ENCODE results near the gene WNT9B. TPM values are rescaled to one million over a fixed set of nuclear protein-coding genes. Genes with fewer than 3 reads are reported as not detected.

Gene WNT9B
- total RNA-seq, 1 experiment from 2014 or later = not detected

DNA sequence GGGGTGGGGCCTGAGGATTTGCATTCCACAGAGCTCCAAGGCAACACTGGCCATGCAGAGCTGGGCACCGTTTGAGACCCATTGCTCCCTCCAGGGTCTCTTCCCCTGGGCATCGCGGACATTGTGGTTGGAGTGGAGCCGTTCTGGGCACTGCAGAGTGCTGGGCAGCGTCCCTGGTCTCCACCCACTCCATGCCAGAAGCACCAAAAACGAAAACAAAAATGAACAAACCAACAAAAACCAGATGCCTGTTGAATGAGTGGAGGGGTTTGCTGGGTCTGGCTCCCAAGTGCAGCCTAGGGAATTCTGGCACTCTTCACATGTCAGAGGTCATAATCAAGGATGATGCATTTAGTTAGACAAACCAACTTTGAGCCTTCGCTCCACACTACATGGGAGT is 17.9 kb downstream of the WNT9B start:
- no peaks in the 10 kb centered on the region for H3K36me3 Mint-ChIP-seq (ENCODE audit: insufficient read depth, unreplicated experiment)
- no peaks in the 10 kb centered on the region for H3K9me3 Mint-ChIP-seq (ENCODE audit: unreplicated experiment)
- ChIA-PET POLR2A (no interaction called here), CTCF (no interaction called here)
- no TSS peak for BruUV-seq (replicated peaks)
- no peak overlapping the region for H3K27ac Mint-ChIP-seq (ENCODE audit: low read depth, unreplicated experiment)
- no peak for DNase-seq (ENCODE audit: unreplicated experiment)
- TF ChIP-seq, protein P1, sequence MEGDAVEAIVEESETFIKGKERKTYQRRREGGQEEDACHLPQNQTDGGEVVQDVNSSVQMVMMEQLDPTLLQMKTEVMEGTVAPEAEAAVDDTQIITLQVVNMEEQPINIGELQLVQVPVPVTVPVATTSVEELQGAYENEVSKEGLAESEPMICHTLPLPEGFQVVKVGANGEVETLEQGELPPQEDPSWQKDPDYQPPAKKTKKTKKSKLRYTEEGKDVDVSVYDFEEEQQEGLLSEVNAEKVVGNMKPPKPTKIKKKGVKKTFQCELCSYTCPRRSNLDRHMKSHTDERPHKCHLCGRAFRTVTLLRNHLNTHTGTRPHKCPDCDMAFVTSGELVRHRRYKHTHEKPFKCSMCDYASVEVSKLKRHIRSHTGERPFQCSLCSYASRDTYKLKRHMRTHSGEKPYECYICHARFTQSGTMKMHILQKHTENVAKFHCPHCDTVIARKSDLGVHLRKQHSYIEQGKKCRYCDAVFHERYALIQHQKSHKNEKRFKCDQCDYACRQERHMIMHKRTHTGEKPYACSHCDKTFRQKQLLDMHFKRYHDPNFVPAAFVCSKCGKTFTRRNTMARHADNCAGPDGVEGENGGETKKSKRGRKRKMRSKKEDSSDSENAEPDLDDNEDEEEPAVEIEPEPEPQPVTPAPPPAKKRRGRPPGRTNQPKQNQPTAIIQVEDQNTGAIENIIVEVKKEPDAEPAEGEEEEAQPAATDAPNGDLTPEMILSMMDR (IDR thresholded peaks at IDR 0.05; ENCODE audit: unreplicated experiment) = no peak
- H3K4me1 Mint-ChIP-seq (ENCODE audit: insufficient read depth, unreplicated experiment) = no peaks in the 10 kb centered on the region
- intact Hi-C loops (cut with micrococcal nuclease) = no loop called here
- H3K27me3 Mint-ChIP-seq (ENCODE audit: insufficient read depth, unreplicated experiment) = peaks cover 31% of the 10 kb centered on the region
- H3K4me3 Mint-ChIP-seq (ENCODE audit: unreplicated experiment) = no peak overlapping the region

DNA sequence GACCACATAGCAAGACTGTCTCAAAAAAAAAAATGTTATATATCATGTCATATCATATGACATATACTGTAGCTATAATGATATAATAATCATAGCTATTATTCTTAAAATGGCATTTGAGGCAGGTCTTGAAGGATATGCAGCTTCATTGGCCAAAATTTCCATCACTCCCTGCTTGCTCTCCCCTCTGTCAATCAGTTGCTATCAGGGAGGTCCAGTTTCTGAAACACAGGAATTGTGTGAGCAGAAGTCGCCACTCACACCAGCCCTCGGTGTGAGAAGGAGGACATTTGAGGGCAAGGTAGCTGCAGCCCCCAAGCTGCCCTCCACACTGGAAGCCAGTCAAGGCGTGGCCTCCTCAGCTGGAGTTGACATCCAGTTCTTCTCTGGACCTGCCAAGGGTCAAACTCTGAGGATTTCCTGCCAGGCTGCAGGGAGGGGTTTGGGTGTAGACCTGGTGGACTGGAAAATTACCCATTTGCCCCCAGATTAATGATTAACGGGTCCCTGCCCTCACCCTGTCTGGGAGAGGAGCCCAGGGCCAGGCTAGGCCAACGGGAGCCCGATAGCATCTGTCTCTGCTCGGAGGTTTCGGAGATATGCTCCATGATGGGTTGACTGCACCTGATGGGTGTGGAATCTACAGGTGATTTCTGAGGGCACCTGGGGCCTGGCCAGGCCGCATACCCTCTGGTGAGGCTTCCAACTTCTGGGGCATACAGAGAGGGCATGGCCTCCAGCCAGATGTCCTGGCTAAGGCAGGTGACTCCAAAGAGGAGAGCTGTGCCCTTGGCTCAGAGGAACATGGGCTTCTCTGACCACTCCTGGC is 18.8 kb downstream of the WNT9B start:
- Mint-ChIP-seq H3K9me3 (ENCODE audit: unreplicated experiment) (no peaks in the 10 kb centered on the region), H3K27ac (ENCODE audit: low read depth, unreplicated experiment) (no peak overlapping the region), H3K27me3 (ENCODE audit: insufficient read depth, unreplicated experiment) (peaks cover 22% of the 10 kb centered on the region), H3K4me1 (ENCODE audit: insufficient read depth, unreplicated experiment) (no peaks in the 10 kb centered on the region), H3K4me3 (ENCODE audit: unreplicated experiment) (no peak overlapping the region), H3K36me3 (ENCODE audit: insufficient read depth, unreplicated experiment) (no peaks in the 10 kb centered on the region)
- intact Hi-C loops (cut with micrococcal nuclease) = no loop called here
- POLR2A ChIA-PET = interaction anchor here (1.4 kb wide), 1 partner anchor 16 kb away, joined by 6 read pairs; no protein-coding TSS in a partner anchor
- TF ChIP-seq, protein P1 (IDR thresholded peaks at IDR 0.05; ENCODE audit: unreplicated experiment) = no peak
- no TSS peak for BruUV-seq (replicated peaks)
- no peak for DNase-seq (ENCODE audit: unreplicated experiment)
- CTCF ChIA-PET = interaction anchor here (0.7 to 0.9 kb wide), 2 partner anchors 22 to 28 kb away, joined by 3 to 4 read pairs; no protein-coding TSS in a partner anchor

DNA sequence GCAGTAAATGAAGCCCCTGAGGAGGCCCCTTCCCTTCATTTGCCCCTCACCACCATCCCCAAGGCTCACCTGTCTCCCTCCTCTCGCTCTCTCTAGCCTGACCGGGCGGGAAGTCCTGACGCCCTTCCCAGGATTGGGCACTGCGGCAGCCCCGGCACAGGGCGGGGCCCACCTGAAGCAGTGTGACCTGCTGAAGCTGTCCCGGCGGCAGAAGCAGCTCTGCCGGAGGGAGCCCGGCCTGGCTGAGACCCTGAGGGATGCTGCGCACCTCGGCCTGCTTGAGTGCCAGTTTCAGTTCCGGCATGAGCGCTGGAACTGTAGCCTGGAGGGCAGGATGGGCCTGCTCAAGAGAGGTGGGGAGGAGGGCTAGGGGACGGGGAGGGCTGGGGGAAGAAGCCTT is 21.0 kb downstream of the WNT9B start:
- no TSS peak for BruUV-seq (replicated peaks)
- Mint-ChIP-seq H3K27me3 (ENCODE audit: insufficient read depth, unreplicated experiment) (no peaks in the 10 kb centered on the region), H3K4me1 (ENCODE audit: insufficient read depth, unreplicated experiment) (no peaks in the 10 kb centered on the region), H3K27ac (ENCODE audit: low read depth, unreplicated experiment) (no peak overlapping the region), H3K9me3 (ENCODE audit: unreplicated experiment) (no peaks in the 10 kb centered on the region), H3K4me3 (ENCODE audit: unreplicated experiment) (no peak overlapping the region), H3K36me3 (ENCODE audit: insufficient read depth, unreplicated experiment) (no peaks in the 10 kb centered on the region)
- intact Hi-C loops (cut with micrococcal nuclease) = no loop called here
- CTCF ChIA-PET = interaction anchor here (0.7 kb wide), 1 partner anchor 39 kb away, joined by 3 read pairs; no protein-coding TSS in a partner anchor
- no peak for DNase-seq (ENCODE audit: unreplicated experiment)
- TF ChIP-seq, protein P1 (IDR thresholded peaks at IDR 0.05; ENCODE audit: unreplicated experiment) = no peak
- POLR2A ChIA-PET = no interaction called here

DNA sequence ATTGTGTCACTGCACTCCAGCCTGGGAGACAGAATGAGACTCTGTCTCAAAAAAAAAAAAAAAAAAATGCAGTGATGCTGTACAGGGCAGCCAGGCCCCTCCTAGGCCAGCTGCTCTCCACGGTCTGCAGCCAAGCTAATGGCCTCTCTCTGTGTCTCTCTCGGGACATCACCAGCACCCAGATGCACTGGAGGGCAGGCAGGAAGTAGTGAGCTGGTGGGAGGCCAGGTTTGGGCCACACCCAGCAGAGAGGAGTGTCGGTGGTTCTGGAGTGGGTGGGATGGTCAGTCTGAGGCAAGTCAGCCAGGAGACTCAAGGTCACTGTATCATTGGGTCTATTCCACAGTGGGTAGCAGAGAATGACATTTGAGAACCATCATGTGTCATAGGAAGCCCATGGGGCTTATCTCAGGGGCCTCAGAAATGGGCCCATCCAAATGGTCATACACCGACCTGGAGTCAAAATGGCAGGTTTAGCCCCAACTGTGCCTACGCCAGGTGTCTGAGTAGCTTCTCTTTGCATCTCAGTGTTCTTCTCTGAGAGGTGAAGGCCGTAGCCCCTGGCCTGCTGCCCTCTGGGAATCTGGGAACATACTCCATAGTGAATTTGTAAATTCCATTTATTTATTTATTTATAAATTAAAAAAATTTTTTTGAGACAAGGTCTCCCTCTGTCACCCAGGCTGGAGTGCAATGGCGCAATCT is 22.7 kb downstream of the WNT9B start:
- H3K4me1 Mint-ChIP-seq (ENCODE audit: insufficient read depth, unreplicated experiment) = no peaks in the 10 kb centered on the region
- H3K4me3 Mint-ChIP-seq (ENCODE audit: unreplicated experiment) = no peak overlapping the region
- no TSS peak for BruUV-seq (replicated peaks)
- POLR2A ChIA-PET = no interaction called here
- TF ChIP-seq, protein P1 (IDR thresholded peaks at IDR 0.05; ENCODE audit: unreplicated experiment) = no peak
- no peaks in the 10 kb centered on the region for H3K9me3 Mint-ChIP-seq (ENCODE audit: unreplicated experiment)
- no peak for DNase-seq (ENCODE audit: unreplicated experiment)
- peak overlapping the region; percentile 54 for H3K27ac Mint-ChIP-seq (ENCODE audit: low read depth, unreplicated experiment)
- intact Hi-C loops (cut with micrococcal nuclease) = no loop called here
- H3K27me3 Mint-ChIP-seq (ENCODE audit: insufficient read depth, unreplicated experiment) = no peaks in the 10 kb centered on the region
- H3K36me3 Mint-ChIP-seq (ENCODE audit: insufficient read depth, unreplicated experiment) = no peaks in the 10 kb centered on the region
- CTCF ChIA-PET = interaction anchor here (0.7 to 0.8 kb wide), 2 partner anchors 13 to 38 kb away, joined by 3 to 4 read pairs; no protein-coding TSS in a partner anchor
